Measurements from ENCODE around the gene AP2A2.

The AP2A2 gene

DNA sequence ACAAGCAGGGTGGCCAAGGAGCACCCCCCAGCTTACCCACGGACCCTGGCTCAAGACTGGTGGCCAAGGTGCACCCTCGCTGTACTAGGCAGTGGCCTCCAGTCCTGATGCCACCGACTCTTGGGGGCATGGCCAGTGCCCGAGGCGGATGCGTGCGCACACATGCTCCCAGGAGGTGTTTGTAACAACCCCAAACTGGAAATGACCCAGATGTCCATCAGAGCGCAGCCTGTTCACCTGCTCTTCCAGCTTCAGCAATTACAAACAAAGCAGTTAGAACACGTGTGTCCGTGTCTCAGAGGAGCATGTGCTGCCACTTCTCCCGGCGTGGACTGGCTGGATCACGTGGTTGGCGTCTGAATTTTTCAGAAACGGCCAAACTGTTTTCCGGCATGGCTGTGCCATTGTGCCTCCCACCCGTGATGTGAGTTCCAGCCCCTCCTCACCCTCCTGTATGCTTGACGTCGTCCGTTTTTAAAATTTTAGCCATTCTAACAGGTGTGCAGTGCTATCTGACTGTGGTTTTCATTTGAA is 118.0 kb downstream of the AP2A2 start:
- no peak for DNase-seq

- no peak for DNase-seq
These were observed 118.5 kb downstream of the AP2A2 start for GRCh38 chr11:1044160-1044559.

DNA sequence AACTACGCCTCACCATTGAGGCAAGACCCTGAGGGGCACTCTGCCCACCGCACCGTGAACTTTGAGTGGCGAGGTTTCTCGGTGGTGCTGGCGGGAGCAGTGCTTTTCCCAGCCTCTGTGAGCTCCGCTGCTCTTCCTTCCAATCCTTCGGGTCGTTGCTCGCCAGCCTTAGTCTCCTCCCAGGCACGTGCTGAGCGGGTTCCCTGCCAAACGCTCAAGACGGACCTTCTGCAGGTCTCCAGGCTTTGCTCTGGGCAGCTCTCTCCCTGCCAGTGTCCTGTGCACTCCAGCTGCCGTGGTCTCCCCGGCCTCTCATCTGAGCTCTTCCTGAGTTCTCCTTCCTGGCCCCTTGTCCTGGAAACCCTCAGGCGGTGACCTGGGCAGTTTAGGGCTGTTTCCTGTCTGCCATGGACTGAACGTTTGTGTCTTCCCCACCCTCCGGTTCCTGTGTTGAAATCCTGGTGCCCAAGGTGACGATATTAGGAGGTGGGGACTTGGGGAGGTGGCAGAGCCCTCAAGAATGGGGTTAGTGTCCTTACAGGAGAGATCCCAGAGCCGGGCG is 122.0 kb downstream of the AP2A2 start:
- no peak for DNase-seq

DNA sequence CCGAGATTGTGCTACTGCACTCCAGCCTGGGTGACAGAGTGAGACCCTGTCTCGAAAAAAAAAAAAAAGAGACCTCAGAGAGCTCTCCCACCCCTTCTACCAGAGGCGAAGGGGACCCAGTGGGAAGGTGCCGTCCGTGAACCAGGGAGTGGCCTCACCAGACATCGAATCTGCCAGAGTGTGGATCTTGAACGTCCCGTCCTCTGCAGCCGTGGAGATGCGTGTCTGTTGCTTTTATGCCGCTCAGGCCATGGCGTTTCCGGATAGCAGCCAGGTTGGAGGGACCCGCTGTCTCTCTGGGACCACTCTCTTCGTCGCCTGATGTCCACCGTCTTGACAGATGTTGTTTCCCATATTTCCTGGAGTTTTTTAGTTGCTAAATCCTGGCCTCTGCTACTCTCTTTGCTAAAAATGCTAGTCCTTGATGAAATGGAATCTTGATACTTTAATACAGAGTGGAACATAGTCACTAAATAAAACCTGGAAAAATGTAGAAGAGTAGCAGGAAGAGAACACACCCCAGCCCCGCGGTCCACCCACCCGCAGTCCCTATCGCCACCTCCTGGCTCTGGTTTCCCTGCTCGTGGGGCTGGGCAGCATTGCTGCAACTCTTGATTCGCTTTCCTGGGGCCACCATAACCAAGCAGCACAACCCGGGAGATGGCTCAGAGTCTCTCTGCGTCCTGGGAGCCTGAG is 122.9 kb downstream of the AP2A2 start:
- DNase-seq = no peak

- DNase-seq = no peak
These were observed 123.4 kb downstream of the AP2A2 start for GRCh38 chr11:1049071-1049405.

DNA sequence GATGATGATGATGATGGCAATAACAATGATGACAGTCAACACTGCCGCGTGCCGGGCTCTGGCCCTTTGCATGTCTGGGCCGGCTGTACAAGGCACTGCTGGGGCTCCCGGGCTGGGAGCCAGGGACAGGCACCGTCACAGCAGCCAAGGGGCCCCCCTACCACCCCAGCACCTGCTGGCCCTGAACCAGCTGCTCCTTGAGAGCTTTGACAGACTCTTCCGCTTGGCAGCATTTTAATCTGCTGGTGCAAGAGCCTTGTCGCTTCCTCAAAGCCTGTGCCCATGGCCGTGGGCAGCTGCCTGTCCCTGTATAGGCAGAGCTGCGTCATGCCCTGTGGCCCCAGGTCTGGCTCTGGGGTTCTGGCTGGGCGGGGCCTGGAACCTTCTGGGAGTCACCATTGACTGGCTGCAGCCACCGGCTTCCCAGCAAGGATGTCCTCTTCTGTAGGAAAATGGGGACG is 123.8 kb downstream of the AP2A2 start:
- DNase-seq = no peak

DNA sequence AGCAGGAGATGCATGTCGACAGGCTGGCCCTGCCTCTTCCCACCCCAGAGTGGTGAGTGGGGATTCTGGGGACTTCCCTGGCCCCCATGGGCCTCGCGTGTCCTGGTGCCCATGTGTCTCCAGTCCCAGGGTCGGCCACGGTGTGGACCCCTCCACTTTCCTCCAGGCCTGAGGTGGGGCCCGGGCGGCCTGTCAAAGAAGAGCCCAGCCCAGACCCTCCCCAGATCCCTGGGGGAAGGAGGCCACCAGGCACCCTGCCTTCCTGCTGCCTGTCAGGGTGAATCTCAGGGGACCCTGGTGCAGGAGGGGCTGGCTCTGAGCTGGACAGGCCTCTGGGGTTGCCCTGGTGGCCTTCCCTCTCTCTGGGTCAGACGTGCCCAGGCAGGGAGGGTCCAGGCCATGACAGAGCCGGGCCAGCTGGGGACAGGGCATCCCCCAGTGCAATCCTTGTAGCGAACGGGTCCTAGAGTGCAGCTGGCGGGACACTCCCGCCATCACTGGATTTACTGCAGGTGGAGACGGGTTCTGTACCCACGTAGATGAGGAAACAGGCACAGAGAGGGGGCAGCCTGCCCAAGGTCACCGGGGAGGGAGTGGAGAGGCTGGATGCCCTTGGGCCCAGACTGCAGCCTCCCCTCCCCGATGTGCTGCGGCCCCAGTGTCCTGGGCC is 124.4 kb downstream of the AP2A2 start:
- no peak for DNase-seq

GRCh38 chr11:1050581-1051355 is 125.1 kb downstream of the AP2A2 start:
- DNase-seq = peak; percentile 40

- no peak for DNase-seq
These were observed 125.9 kb downstream of the AP2A2 start for GRCh38 chr11:1051356-1052132.

DNA sequence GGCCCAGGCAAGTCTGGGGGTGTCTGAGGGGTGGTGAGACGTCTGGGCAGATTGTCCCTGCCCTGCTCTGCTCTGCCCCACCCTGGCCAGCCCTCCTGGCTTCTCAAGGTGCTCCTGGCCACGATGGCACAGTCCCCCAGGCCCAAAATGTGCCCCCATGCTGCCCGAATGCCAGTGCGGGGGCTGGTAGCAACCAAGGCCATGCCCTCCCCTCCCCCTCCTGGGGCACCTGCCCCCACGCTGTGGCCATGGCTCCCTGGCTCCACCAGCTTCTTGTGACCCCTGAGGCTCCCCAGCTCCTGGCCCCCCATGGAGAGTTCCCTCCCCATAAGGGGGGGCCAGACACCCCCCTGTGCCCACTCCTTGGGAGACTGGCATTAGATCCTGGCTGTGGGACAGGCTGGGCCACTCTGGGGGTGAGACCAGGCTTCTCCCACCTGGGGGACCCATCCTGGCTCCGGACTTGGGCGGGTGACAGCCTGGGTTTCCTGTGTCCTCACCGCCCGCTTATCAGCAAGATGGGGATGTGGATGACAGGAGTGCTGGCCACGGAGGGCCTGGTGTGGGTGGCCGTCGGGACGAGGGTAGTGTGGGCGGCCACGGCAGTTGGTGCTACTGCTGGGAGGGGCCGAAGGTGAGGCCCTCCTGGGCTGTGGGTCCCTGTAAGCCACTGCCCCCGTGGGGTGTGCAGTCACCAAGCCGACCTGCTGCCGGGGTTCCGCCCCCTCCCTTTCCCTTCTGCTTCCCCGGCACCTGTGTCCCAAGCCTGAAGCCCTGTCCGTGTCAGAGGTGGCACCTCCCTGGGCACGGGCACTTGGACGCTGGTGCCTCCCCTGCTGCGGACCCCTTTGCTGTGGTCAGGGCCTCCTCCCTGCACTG is 126.7 kb downstream of the AP2A2 start:
- DNase-seq = no peak

GRCh38 chr11:1053121-1053901 is 127.6 kb downstream of the AP2A2 start:
- no peak for DNase-seq

- no peak for DNase-seq
These were observed 128.8 kb downstream of the AP2A2 start for GRCh38 chr11:1054143-1055108.

DNA sequence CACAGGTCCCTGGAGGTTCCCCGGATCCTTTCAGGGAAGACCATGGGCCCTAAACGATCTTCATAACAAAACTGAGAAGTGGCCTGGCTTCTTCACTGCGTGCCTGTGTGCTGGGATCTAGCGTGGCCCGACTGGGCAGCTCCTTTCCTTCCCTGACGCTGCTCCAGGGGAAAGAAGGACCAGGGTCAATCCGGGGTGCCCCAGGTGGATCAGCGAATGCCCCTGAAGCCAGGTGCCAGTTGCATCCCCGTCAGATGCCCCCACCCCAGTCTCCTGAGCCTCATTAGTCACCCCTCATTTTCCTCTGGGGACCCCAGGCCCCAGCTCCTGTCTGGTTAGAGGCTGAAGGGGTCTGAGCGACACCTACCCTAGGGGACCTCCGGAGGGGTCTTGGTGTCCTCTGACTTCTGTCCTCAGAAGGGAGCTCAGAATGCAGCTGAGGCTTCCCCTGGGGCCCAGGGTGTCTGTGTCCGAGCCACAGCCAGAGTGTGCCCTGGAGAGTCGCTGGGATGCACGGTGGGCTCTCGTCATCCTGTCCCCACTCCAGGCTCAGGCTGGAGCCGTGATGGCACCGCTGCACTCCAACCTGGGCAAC is 129.5 kb downstream of the AP2A2 start:
- DNase-seq = no peak

DNA sequence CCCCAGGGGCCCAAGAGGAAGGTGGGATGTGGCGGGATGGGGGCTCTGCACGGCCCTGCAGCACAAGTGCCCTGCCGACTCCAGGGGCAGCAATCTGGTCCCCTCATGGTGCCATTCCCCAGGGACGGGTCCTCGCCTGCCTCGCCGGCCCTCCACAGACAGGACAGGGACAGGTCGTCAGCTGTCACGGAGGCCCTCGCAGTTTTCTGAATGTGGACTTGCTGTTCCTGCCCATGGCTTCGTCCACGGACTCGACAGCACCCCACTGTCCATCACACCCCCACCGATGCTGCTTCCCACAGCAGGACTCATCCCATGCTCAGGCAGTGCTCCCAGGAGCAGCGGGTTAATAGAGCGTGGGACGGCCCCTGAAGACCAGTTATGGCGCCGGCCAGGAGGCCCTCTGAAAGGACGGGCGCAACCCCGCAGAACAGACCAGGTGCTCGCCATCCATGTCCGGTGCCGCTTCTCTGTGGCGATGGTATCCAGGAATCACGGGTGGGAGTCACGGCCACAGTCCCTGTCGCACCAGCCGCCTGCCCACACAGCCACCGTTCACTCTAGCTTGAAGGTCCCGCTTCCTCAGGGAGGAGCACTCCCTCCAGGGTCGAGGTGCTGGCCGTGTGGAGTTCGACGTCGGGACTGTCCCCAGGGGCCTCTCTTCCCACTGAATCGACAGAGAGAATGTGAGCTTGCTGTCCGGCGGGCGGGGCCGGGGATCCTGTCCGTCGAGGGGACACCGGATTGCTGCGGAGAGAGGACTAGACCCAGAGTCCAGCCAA is 130.5 kb downstream of the AP2A2 start:
- DNase-seq = no peak

- no peak for DNase-seq
These were observed 132.1 kb downstream of the AP2A2 start for GRCh38 chr11:1057806-1058205.

DNA sequence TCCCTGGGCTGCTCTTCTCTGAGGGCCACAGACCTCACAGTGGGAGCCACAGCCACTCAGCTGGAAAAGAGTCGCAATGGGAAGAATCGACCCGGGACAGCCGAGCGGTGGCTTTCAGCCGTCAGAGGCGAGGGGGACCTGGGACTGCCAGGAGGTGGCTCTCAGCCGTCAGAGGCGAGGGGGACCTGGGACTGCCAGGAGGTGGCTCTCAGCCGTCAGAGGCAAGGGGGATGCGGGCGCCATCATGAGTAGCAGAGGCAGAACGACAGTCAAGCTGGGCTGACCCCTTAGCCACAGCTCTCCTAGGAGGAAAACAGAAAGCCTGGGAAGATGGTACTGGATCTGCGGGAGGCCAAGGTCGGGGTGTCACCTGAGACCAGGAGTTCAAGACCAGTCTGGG is 134.1 kb downstream of the AP2A2 start:
- no peak for DNase-seq

GRCh38 chr11:1060410-1060809 is 134.7 kb downstream of the AP2A2 start:
- DNase-seq = no peak
